ENCODE results near the gene PPP1R14C.
A peak's percentile ranks its signal among the peaks of the same experiment; 100 is the strongest.
"Not testable (repeated sequence)": the region's sequence is repeated elsewhere in the genome, so short reads cannot be mapped to it uniquely, and the experiment has no call there.

The PPP1R14C gene

GRCh38 chr6:150159757-150160156 is 16.9 kb downstream of the PPP1R14C start:
- H3K4me3 ChIP-seq (ENCODE audit: low read depth, low read length) = no peak overlapping the region
- no peak for DNase-seq (ENCODE audit: low read depth)

GRCh38 chr6:150163970-150164369 is 21.1 kb downstream of the PPP1R14C start:
- DNase-seq (ENCODE audit: low read depth) = no peak

GRCh38 chr6:150165020-150165702 is 22.3 kb downstream of the PPP1R14C start:
- DNase-seq (ENCODE audit: low read depth) = no peak
- H3K4me3 ChIP-seq (ENCODE audit: low read depth, low read length) = no peak overlapping the region

More at GRCh38 chr6:150163970-150164369, 21.1 kb downstream of the PPP1R14C start:
- H3K4me3 ChIP-seq (ENCODE audit: low read depth, low read length) = no peak overlapping the region

GRCh38 chr6:150167479-150167873 is 24.6 kb downstream of the PPP1R14C start:
- DNase-seq (ENCODE audit: low read depth) = no peak
- no peak overlapping the region for H3K4me3 ChIP-seq (ENCODE audit: low read depth, low read length)

- H3K4me3 ChIP-seq (ENCODE audit: low read depth, low read length) = no peak overlapping the region
- DNase-seq (ENCODE audit: low read depth) = no peak
Observed at GRCh38 chr6:150169181-150169580, 26.3 kb downstream of the PPP1R14C start.

GRCh38 chr6:150169609-150170008 is 26.8 kb downstream of the PPP1R14C start:
- DNase-seq (ENCODE audit: low read depth) = peak; percentile 73
- H3K4me3 ChIP-seq (ENCODE audit: low read depth, low read length) = no peak overlapping the region

- no peak for DNase-seq (ENCODE audit: low read depth)
- no peak overlapping the region for H3K4me3 ChIP-seq (ENCODE audit: low read depth, low read length)
Observed at GRCh38 chr6:150172929-150173328, 30.1 kb downstream of the PPP1R14C start.

- H3K4me3 ChIP-seq (ENCODE audit: low read depth, low read length) = no peak overlapping the region
- DNase-seq (ENCODE audit: low read depth) = no peak
Observed at GRCh38 chr6:150175586-150176151, 32.8 kb downstream of the PPP1R14C start.

GRCh38 chr6:150176152-150176551 is 33.3 kb downstream of the PPP1R14C start:
- H3K4me3 ChIP-seq (ENCODE audit: low read depth, low read length) = no peak overlapping the region
- DNase-seq (ENCODE audit: low read depth) = no peak

- DNase-seq (ENCODE audit: low read depth) = no peak
- H3K4me3 ChIP-seq (ENCODE audit: low read depth, low read length) = no peak overlapping the region
Observed at GRCh38 chr6:150176659-150177058, 33.8 kb downstream of the PPP1R14C start.

- no peak overlapping the region for H3K4me3 ChIP-seq (ENCODE audit: low read depth, low read length)
- DNase-seq (ENCODE audit: low read depth) = no peak
Observed at GRCh38 chr6:150177259-150177951, 34.6 kb downstream of the PPP1R14C start.

GRCh38 chr6:150177952-150178520 is 35.2 kb downstream of the PPP1R14C start:
- H3K4me3 ChIP-seq (ENCODE audit: low read depth, low read length) = no peak overlapping the region
- peak; percentile 59 for DNase-seq (ENCODE audit: low read depth)

- no peak for DNase-seq (ENCODE audit: low read depth)
- H3K4me3 ChIP-seq (ENCODE audit: low read depth, low read length) = no peak overlapping the region
Observed at GRCh38 chr6:150179030-150179429, 36.2 kb downstream of the PPP1R14C start.

GRCh38 chr6:150179907-150180424 is 37.1 kb downstream of the PPP1R14C start:
- not testable (repeated sequence) for DNase-seq (ENCODE audit: low read depth)

GRCh38 chr6:150180517-150180916 is 37.7 kb downstream of the PPP1R14C start:
- DNase-seq (ENCODE audit: low read depth) = no peak
- no peak overlapping the region for H3K4me3 ChIP-seq (ENCODE audit: low read depth, low read length)

More at GRCh38 chr6:150179907-150180424, 37.1 kb downstream of the PPP1R14C start:
- H3K4me3 ChIP-seq (ENCODE audit: low read depth, low read length) = not testable (repeated sequence)

- no peak overlapping the region for H3K4me3 ChIP-seq (ENCODE audit: low read depth, low read length)
- DNase-seq (ENCODE audit: low read depth) = no peak
Observed at GRCh38 chr6:150182460-150183078, 39.7 kb downstream of the PPP1R14C start.

- H3K4me3 ChIP-seq (ENCODE audit: low read depth, low read length) = no peak overlapping the region
- DNase-seq (ENCODE audit: low read depth) = no peak
Observed at GRCh38 chr6:150183105-150183504, 40.3 kb downstream of the PPP1R14C start.

- no peak overlapping the region for H3K4me3 ChIP-seq (ENCODE audit: low read depth, low read length)
- DNase-seq (ENCODE audit: low read depth) = no peak
Observed at GRCh38 chr6:150183966-150184365, 41.1 kb downstream of the PPP1R14C start.

- no peak overlapping the region for H3K4me3 ChIP-seq (ENCODE audit: low read depth, low read length)
- no peak for DNase-seq (ENCODE audit: low read depth)
Observed at GRCh38 chr6:150184850-150185731, 42.2 kb downstream of the PPP1R14C start.
